Caco-2 (cell line): Measurements from ENCODE around the gene FHDC1. TPM values are rescaled to one million over a fixed set of nuclear protein-coding genes. Genes with fewer than 3 reads are reported as not detected.

Source experiments
- BruUV-seq: library from RNA; stranded (reverse); fragments of 400-500 nt; replicated peaks from 2 replicates; lab custom pipeline; 2021; lab: Mats Ljungman, UMichigan
- CTCF ChIA-PET: fragments of 300-600 bp; sonication (Branson Sonifier 250); formaldehyde crosslinking; loops from one replicate; lab custom pipeline; 2022; ENCODE audit warnings: antibody characterized with exemption; lab: Charles Lee
- POLR2A ChIA-PET: fragments of 300-600 bp; sonication (Branson Sonifier 250); formaldehyde crosslinking; loops from one replicate; lab custom pipeline; 2022; ENCODE audit warnings: antibody characterized with exemption; lab: Charles Lee
- DNase-seq, 2 experiments: peaks; one replicate each; pipeline versions ENCODE4 v3.0.0 to v3.0.0-alpha.2; 2020 to 2022
- H3K27me3 ChIP-seq: replicated peaks from 2 replicates; pipeline ENCODE4 v1.6.0; 2011; ENCODE audit warnings: low read length; ENCODE audit not compliant: control insufficient read depth, insufficient read depth
- H3K36me3 ChIP-seq: 2 replicates; pipeline ENCODE4 v1.5.1; 2011; ENCODE audit warnings: low read length; ENCODE audit not compliant: control insufficient read depth, insufficient read depth
- H3K4me1 ChIP-seq: fragments of 250-450 bp; sonication (Bioruptor Pico); 2 replicates; pipeline ENCODE4 v1.5.1; 2020; ENCODE audit warnings: mild to moderate bottlenecking
- H3K4me3 ChIP-seq: 2 replicates; pipeline ENCODE4 v1.5.1; 2011; ENCODE audit warnings: low read depth, mild to moderate bottlenecking, control low read depth, low read length
- H3K9me3 ChIP-seq: fragments of 250-450 bp; sonication (Bioruptor Pico); 2 replicates; pipeline ENCODE4 v1.5.1; 2020; ENCODE audit warnings: mild to moderate bottlenecking, moderate library complexity
- H3K27ac Mint-ChIP-seq: one replicate; pipeline ENCODE4 v1.8.0; 2022; ENCODE audit warnings: mixed read lengths; ENCODE audit not compliant: unreplicated experiment
- H3K27me3 Mint-ChIP-seq: one replicate; pipeline ENCODE4 v1.8.0; 2022; ENCODE audit warnings: mixed read lengths; ENCODE audit not compliant: insufficient read depth, unreplicated experiment
- H3K36me3 Mint-ChIP-seq: one replicate; pipeline ENCODE4 v1.8.0; 2022; ENCODE audit warnings: mild to moderate bottlenecking, mixed read lengths; ENCODE audit not compliant: insufficient read depth, unreplicated experiment
- H3K4me1 Mint-ChIP-seq: one replicate; pipeline ENCODE4 v1.8.0; 2022; ENCODE audit warnings: low read depth, mixed read lengths; ENCODE audit not compliant: unreplicated experiment
- H3K4me3 Mint-ChIP-seq: one replicate; pipeline ENCODE4 v1.8.0; 2022; ENCODE audit warnings: mild to moderate bottlenecking, moderate library complexity, mixed read lengths; ENCODE audit not compliant: unreplicated experiment
- H3K9me3 Mint-ChIP-seq: one replicate; pipeline ENCODE4 v1.8.0; 2022; ENCODE audit warnings: mixed read lengths; ENCODE audit not compliant: unreplicated experiment
- CTCF ChIP-seq, 2 experiments: fragments of 200-600 bp in 1 of 2; IDR thresholded peaks; 1 replicate in 1 of 2; 2 replicates in 1 of 2; pipeline versions ENCODE4 v1.5.1 to v1.8.0; 2011 to 2022; ENCODE audit warnings: antibody characterized with exemption in 1 of 2, control low read depth in 1 of 2, inconsistent platforms in 1 of 2, low read depth in 1 of 2, low read length in 1 of 2, mild to moderate bottlenecking in 1 of 2, moderate library complexity in 1 of 2; ENCODE audit not compliant: insufficient read depth in 1 of 2, severe bottlenecking in 1 of 2, unreplicated experiment in 1 of 2
- intact Hi-C: fragments of 100-400 bp; cut with micrococcal nuclease; formaldehyde crosslinking; loops from one replicate; pipeline ENCODE4 v1.10.0; 2022; ENCODE audit not compliant: unreplicated experiment
- total RNA-seq: library from RNA; stranded (reverse); gene quantifications from 2 replicates; pipeline ENCODE4 v1.2.3, GENCODE V29; 2022

The FHDC1 gene
- total RNA-seq, 1 experiment from 2014 or later = 1.4 TPM

DNA sequence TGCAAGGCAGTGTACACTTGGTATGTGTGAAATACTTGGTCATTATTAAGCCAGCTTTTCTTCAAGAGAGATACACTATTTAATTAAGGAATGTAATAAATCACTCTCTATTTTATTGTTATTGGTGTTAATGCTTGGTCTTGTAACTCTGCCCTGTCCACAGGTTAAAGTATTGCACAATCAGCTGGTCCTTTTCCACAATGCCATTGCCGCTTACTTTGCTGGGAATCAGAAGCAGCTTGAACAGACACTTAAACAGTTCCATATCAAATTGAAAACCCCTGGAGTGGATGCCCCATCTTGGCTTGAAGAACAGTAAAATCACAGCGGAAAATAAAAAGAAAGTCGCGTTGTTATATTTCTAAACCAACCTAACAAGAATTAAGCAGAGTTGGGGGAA, 26.2 kb upstream of the FHDC1 start:
- no peak for TF ChIP-seq CTCF (IDR thresholded peaks at IDR 0.05; ENCODE audit: insufficient read depth in 1 of 2, low read depth in 1 of 2, low read length in 1 of 2, severe bottlenecking in 1 of 2, unreplicated experiment in 1 of 2)
- no TSS peak for BruUV-seq
- no peak overlapping the region for H3K27ac Mint-ChIP-seq
- Histone ChIP-seq H3K36me3 (no peaks in the 10 kb centered on the region), H3K9me3 (no peaks in the 10 kb centered on the region), H3K4me1 (no peaks in the 10 kb centered on the region), H3K4me3 (no peak overlapping the region), H3K27me3 (no peaks in the 10 kb centered on the region)
- peaks cover 11% of the 10 kb centered on the region for H3K36me3 Mint-ChIP-seq
- no peaks in the 10 kb centered on the region for H3K27me3 Mint-ChIP-seq
- peaks cover 11% of the 10 kb centered on the region for H3K4me1 Mint-ChIP-seq
- CTCF ChIA-PET = no interaction called here
- intact Hi-C loops = no loop called here
- POLR2A ChIA-PET = no interaction called here
- no peak for DNase-seq
- peaks cover under 1% of the 10 kb centered on the region for H3K9me3 Mint-ChIP-seq
- H3K4me3 Mint-ChIP-seq = no peak overlapping the region

- no peak overlapping the region for H3K4me3 Mint-ChIP-seq
- POLR2A ChIA-PET = no interaction called here
- peaks cover 11% of the 10 kb centered on the region for H3K36me3 Mint-ChIP-seq
- no peak for TF ChIP-seq CTCF (IDR thresholded peaks at IDR 0.05; ENCODE audit: insufficient read depth in 1 of 2, low read depth in 1 of 2, low read length in 1 of 2, severe bottlenecking in 1 of 2, unreplicated experiment in 1 of 2)
- no peaks in the 10 kb centered on the region for H3K9me3 ChIP-seq
- BruUV-seq = no TSS peak
- H3K9me3 Mint-ChIP-seq = no peaks in the 10 kb centered on the region
- no peak overlapping the region for H3K4me3 ChIP-seq
- CTCF ChIA-PET = no interaction called here
- no peaks in the 10 kb centered on the region for H3K4me1 ChIP-seq
- H3K27ac Mint-ChIP-seq = no peak overlapping the region
- no peak for DNase-seq
- no peaks in the 10 kb centered on the region for H3K36me3 ChIP-seq
- H3K27me3 ChIP-seq = no peaks in the 10 kb centered on the region
- H3K4me1 Mint-ChIP-seq = peaks cover 11% of the 10 kb centered on the region
- no peaks in the 10 kb centered on the region for H3K27me3 Mint-ChIP-seq
- intact Hi-C loops = no loop called here
Measured at GRCh38 chr4:152910521-152910920, 25.6 kb upstream of the FHDC1 start.

- H3K36me3 Mint-ChIP-seq = peaks cover 10% of the 10 kb centered on the region
- H3K9me3 ChIP-seq = peaks cover 10% of the 10 kb centered on the region; the same call in 1 of the 2 replicates
- TF ChIP-seq CTCF (IDR thresholded peaks at IDR 0.05; ENCODE audit: insufficient read depth in 1 of 2, low read depth in 1 of 2, low read length in 1 of 2, severe bottlenecking in 1 of 2, unreplicated experiment in 1 of 2) = no peak
- ChIA-PET POLR2A (no interaction called here), CTCF (no interaction called here)
- intact Hi-C loops = no loop called here
- no TSS peak for BruUV-seq
- H3K36me3 ChIP-seq = no peaks in the 10 kb centered on the region
- H3K9me3 Mint-ChIP-seq = peaks cover 23% of the 10 kb centered on the region
- H3K27me3 ChIP-seq = no peaks in the 10 kb centered on the region
- no peak overlapping the region for H3K4me3 ChIP-seq
- H3K4me1 ChIP-seq = no peaks in the 10 kb centered on the region
- DNase-seq = no peak
- no peak overlapping the region for H3K27ac Mint-ChIP-seq
- no peak overlapping the region for H3K4me3 Mint-ChIP-seq
- no peaks in the 10 kb centered on the region for H3K4me1 Mint-ChIP-seq
- no peaks in the 10 kb centered on the region for H3K27me3 Mint-ChIP-seq
Measured at GRCh38 chr4:152917543-152918395, 18.4 kb upstream of the FHDC1 start.
